Glomerular visceral epithelial cell (primary cell): Measurements from ENCODE around the gene CA11.
A peak's percentile ranks its signal among the peaks of the same experiment; 100 is the strongest.

Experiments used
- DNase-seq: peaks from one replicate; pipeline ENCODE4 v3.0.0-alpha.2; 2016; ENCODE audit errors: extremely low spot score

CA11 gene

GRCh38 chr19:48613024-48613851, 32.7 kb downstream of the CA11 start:
- DNase-seq = no peak

GRCh38 chr19:48611872-48612271, 34.1 kb downstream of the CA11 start:
- DNase-seq = no peak

GRCh38 chr19:48609571-48610108, 36.3 kb downstream of the CA11 start:
- DNase-seq = no peak

- DNase-seq = no peak
Observed at GRCh38 chr19:48608798-48609263, 37.2 kb downstream of the CA11 start.

- DNase-seq = no peak
Observed at GRCh38 chr19:48607359-48607755, 38.6 kb downstream of the CA11 start.

- DNase-seq = no peak
Observed at GRCh38 chr19:48606463-48607358, 39.3 kb downstream of the CA11 start, which contains the start of gene SPACA4. Gene SPACA4 (plus strand): TSS chr19:48606742. CDS start chr19:48606979, 237 bp downstream.

GRCh38 chr19:48603850-48604249, 42.1 kb downstream of the CA11 start:
- DNase-seq = no peak

- no peak for DNase-seq
Observed at GRCh38 chr19:48603449-48603848, 42.5 kb downstream of the CA11 start.

GRCh38 chr19:48603001-48603400, 43.0 kb downstream of the CA11 start:
- DNase-seq = no peak

GRCh38 chr19:48600679-48601417, 45.1 kb downstream of the CA11 start:
- DNase-seq = no peak

GRCh38 chr19:48598996-48599700, 46.8 kb downstream of the CA11 start:
- no peak for DNase-seq

GRCh38 chr19:48596679-48597465, 49.1 kb downstream of the CA11 start:
- peak; percentile 36 for DNase-seq

- no peak for DNase-seq
Observed at GRCh38 chr19:48596237-48596636, 49.8 kb downstream of the CA11 start.

GRCh38 chr19:48595833-48596232, 50.2 kb downstream of the CA11 start:
- DNase-seq = no peak

- DNase-seq = no peak
Observed at GRCh38 chr19:48595171-48595570, 50.8 kb downstream of the CA11 start.

- no peak for DNase-seq
Observed at GRCh38 chr19:48591021-48591420, 55.0 kb downstream of the CA11 start.

- peak; percentile 93 for DNase-seq
Observed at GRCh38 chr19:48588670-48589401, 57.2 kb downstream of the CA11 start.
